GM12873 (cell line): ENCODE data around the gene RPS6KC1.

Source experiments
- CTCF ChIP-seq: IDR thresholded peaks from 2 replicates; pipeline ENCODE4 v1.5.1; 2012; ENCODE audit warnings: low read depth, mild to moderate bottlenecking, moderate library complexity, low read length, control low read depth; ENCODE audit not compliant: insufficient read depth; ENCODE audit errors: missing control alignments

Gene RPS6KC1

GRCh38 chr1:213159376-213159775 is 108.3 kb downstream of the RPS6KC1 start:
- TF ChIP-seq CTCF = no peak

DNA sequence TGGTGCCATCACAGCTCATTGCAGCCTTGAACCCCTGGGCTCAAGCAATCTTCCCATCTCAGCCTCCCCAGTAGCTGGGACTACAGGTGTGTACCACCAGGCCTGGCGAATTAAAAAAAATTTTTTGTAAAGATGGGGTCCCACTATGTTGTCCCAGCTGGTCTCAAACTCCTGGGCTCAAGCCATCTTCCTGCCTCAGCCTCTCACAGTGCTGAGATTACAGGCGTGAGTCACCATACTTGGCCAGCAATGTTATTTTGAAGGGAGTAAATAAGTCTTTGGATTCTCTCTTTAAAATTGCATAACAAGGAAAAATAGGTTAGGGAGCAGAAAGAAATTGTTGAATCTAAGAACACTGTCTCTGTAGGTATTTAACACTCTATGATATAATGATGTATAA is 111.3 kb downstream of the RPS6KC1 start:
- no peak for TF ChIP-seq CTCF

GRCh38 chr1:213162862-213163261 is 111.8 kb downstream of the RPS6KC1 start:
- no peak for TF ChIP-seq CTCF

GRCh38 chr1:213163278-213163711 is 112.3 kb downstream of the RPS6KC1 start:
- TF ChIP-seq CTCF = no peak

DNA sequence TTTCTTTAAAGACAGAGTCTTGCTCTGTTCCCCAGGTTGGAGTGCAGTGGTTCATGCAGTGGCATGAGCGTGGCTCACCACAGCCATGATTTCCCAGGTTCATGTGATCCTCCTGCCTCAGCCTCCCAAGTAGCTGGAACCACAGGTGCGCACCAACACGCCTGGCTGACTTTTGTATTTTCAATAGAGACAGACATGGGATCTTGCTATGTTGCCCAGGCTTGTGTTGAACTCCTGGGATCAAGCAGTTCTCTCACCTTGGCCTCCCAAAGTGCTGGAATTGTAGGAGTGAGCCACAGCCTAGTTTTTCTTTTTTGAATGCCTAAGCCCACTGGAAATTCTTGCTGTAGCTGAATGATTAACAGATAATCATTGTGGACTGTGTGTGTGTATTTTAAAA is 113.5 kb downstream of the RPS6KC1 start:
- no peak for TF ChIP-seq CTCF

- TF ChIP-seq CTCF = no peak
These were observed 115.8 kb downstream of the RPS6KC1 start for GRCh38 chr1:213166852-213167251.

- no peak for TF ChIP-seq CTCF
These were observed 120.7 kb downstream of the RPS6KC1 start for GRCh38 chr1:213171711-213172110.
